Neural cell (in vitro differentiated cells): ENCODE measurements around the gene GNAT3. TPM values are rescaled to one million over a fixed set of nuclear protein-coding genes. Genes with fewer than 3 reads are reported as not detected.

Experiments used
- H2AFZ ChIP-seq: fragments of 200-600, 300-800 bp; sonication (generic), shearing (Covaris generic); 2 replicates; pipeline ENCODE4 v1.6.0; 2014; ENCODE audit warnings: low read depth, mild to moderate bottlenecking, antibody characterized with exemption, low read length, moderate library complexity
- H3F3A ChIP-seq: fragments of 200-600 bp; shearing (Covaris generic); 2 replicates; pipeline ENCODE4 v1.6.1; 2016; ENCODE audit warnings: mild to moderate bottlenecking, moderate library complexity, mixed read lengths, antibody characterized with exemption, low read length; ENCODE audit not compliant: insufficient read depth, poor library complexity, severe bottlenecking
- H3K27ac ChIP-seq: fragments of 200-600, 300-800 bp; sonication (generic), shearing (Covaris generic); 2 replicates; pipeline ENCODE4 v1.5.1; 2014; ENCODE audit warnings: mild to moderate bottlenecking, low read length, moderate library complexity
- H3K27me3 ChIP-seq: fragments of 300-800, 200-600 bp; sonication (generic), shearing (Covaris generic); 2 replicates; pipeline ENCODE4 v1.6.0; 2014; ENCODE audit warnings: mild to moderate bottlenecking, low read depth, low read length, moderate library complexity; ENCODE audit not compliant: insufficient read depth
- H3K36me3 ChIP-seq: fragments of 300-800, 200-600 bp; sonication (generic), shearing (Covaris generic); 2 replicates; pipeline ENCODE4 v1.5.1; 2014; ENCODE audit warnings: mild to moderate bottlenecking, antibody characterized with exemption, low read length, moderate library complexity; ENCODE audit not compliant: insufficient read depth
- H3K4me2 ChIP-seq: fragments of 300-800, 200-600 bp; sonication (generic), shearing (Covaris generic); 2 replicates; pipeline ENCODE4 v1.6.0; 2014; ENCODE audit warnings: mild to moderate bottlenecking, low read length
- H3K4me3 ChIP-seq: fragments of 300-800, 200-600 bp; sonication (generic), shearing (Covaris generic); 2 replicates; pipeline ENCODE4 v1.5.1; 2014; ENCODE audit warnings: mild to moderate bottlenecking, low read length, moderate library complexity
- H3K79me2 ChIP-seq: fragments of 200-600 bp; shearing (Covaris generic); replicated peaks from 2 replicates; pipeline ENCODE4 v1.6.0; 2014; ENCODE audit warnings: mild to moderate bottlenecking, low read length, moderate library complexity; ENCODE audit not compliant: insufficient read depth
- H3K9ac ChIP-seq: fragments of 300-800, 200-600 bp; sonication (generic), shearing (Covaris generic); 2 replicates; pipeline ENCODE4 v1.6.1; 2016; ENCODE audit warnings: mild to moderate bottlenecking, low read length, mixed read lengths
- H3K9me2 ChIP-seq: fragments of 200-600 bp; shearing (Covaris generic); 2 replicates; pipeline ENCODE4 v1.6.1; 2016; ENCODE audit warnings: mild to moderate bottlenecking, low read length, mixed read lengths; ENCODE audit not compliant: insufficient read depth
- H3K9me3 ChIP-seq: fragments of 200-600, 300-800 bp; sonication (generic), shearing (Covaris generic); 2 replicates; pipeline ENCODE4 v1.6.1; 2016; ENCODE audit warnings: mild to moderate bottlenecking, mixed run types, low read length, moderate library complexity, mixed read lengths
- H4K20me1 ChIP-seq: fragments of 200-600 bp; shearing (Covaris generic); 2 replicates; pipeline ENCODE4 v1.6.1; 2016; ENCODE audit warnings: mild to moderate bottlenecking, mixed run types; ENCODE audit not compliant: insufficient read depth
- EP300 ChIP-seq: fragments of 450-650 bp; conservative IDR thresholded peaks from 2 replicates; pipeline ENCODE4 v1.6.1; 2014; ENCODE audit warnings: antibody characterized with exemption, mild to moderate bottlenecking, moderate library complexity; ENCODE audit not compliant: poor library complexity, severe bottlenecking
- EZH2 ChIP-seq: fragments of 200-600, 300-800 bp; shearing (Covaris generic), sonication (generic); IDR thresholded peaks from 2 replicates; pipeline ENCODE4 v1.6.1; 2014; ENCODE audit warnings: antibody characterized with exemption, low read length, borderline replicate concordance, mild to moderate bottlenecking; ENCODE audit not compliant: insufficient read depth, poor library complexity, severe bottlenecking
- MXI1 ChIP-seq: fragments of 450-650 bp; conservative IDR thresholded peaks from 2 replicates; pipeline ENCODE4 v1.6.1; 2014; ENCODE audit warnings: antibody characterized with exemption, mild to moderate bottlenecking; ENCODE audit not compliant: poor library complexity, severe bottlenecking
- POLR2AphosphoS5 ChIP-seq: IDR thresholded peaks from 2 replicates; pipeline ENCODE4 v1.6.1; 2012
- RAD21 ChIP-seq: fragments of 450-650 bp; conservative IDR thresholded peaks from 2 replicates; pipeline ENCODE4 v1.6.1; 2014; ENCODE audit warnings: antibody characterized with exemption, mild to moderate bottlenecking, moderate library complexity
- SMC3 ChIP-seq: fragments of 450-650 bp; conservative IDR thresholded peaks from 2 replicates; pipeline ENCODE4 v1.6.1; 2014; ENCODE audit warnings: antibody characterized with exemption, mild to moderate bottlenecking, moderate library complexity; ENCODE audit not compliant: poor library complexity
- TAF1 ChIP-seq: IDR thresholded peaks from 2 replicates; pipeline ENCODE4 v1.6.1; 2012; ENCODE audit warnings: low read depth
- polyA plus RNA-seq: library from polyadenylated mRNA; depleted of rRNA; stranded (reverse); fragments of >200 nt; gene quantifications from 2 replicates; pipeline ENCODE4 v1.2.3, GENCODE V29; 2014
- TF ChIP-seq, protein P1 (sequence below): IDR thresholded peaks from 2 replicates; pipeline ENCODE4 v1.6.1; 2012; ENCODE audit warnings: borderline replicate concordance
- TF ChIP-seq, protein P2 (sequence below): fragments of 450-650 bp; IDR thresholded peaks from 2 replicates; pipeline ENCODE4 v1.5.1; 2014; ENCODE audit warnings: antibody characterized with exemption, mild to moderate bottlenecking, moderate library complexity; ENCODE audit not compliant: poor library complexity, severe bottlenecking

Gene GNAT3
- polyA plus RNA-seq, 1 donor from 2014 or later = not detected

- H3K27me3 ChIP-seq = no peaks in the 10 kb centered on the region
- TF ChIP-seq POLR2AphosphoS5 (no peak), EP300 (no peak), TAF1 (no peak), SMC3 (no peak), EZH2 (no peak), RAD21 (no peak), MXI1 (no peak)
- TF ChIP-seq, protein P1, sequence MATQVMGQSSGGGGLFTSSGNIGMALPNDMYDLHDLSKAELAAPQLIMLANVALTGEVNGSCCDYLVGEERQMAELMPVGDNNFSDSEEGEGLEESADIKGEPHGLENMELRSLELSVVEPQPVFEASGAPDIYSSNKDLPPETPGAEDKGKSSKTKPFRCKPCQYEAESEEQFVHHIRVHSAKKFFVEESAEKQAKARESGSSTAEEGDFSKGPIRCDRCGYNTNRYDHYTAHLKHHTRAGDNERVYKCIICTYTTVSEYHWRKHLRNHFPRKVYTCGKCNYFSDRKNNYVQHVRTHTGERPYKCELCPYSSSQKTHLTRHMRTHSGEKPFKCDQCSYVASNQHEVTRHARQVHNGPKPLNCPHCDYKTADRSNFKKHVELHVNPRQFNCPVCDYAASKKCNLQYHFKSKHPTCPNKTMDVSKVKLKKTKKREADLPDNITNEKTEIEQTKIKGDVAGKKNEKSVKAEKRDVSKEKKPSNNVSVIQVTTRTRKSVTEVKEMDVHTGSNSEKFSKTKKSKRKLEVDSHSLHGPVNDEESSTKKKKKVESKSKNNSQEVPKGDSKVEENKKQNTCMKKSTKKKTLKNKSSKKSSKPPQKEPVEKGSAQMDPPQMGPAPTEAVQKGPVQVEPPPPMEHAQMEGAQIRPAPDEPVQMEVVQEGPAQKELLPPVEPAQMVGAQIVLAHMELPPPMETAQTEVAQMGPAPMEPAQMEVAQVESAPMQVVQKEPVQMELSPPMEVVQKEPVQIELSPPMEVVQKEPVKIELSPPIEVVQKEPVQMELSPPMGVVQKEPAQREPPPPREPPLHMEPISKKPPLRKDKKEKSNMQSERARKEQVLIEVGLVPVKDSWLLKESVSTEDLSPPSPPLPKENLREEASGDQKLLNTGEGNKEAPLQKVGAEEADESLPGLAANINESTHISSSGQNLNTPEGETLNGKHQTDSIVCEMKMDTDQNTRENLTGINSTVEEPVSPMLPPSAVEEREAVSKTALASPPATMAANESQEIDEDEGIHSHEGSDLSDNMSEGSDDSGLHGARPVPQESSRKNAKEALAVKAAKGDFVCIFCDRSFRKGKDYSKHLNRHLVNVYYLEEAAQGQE = no peak
- TF ChIP-seq, protein P2, sequence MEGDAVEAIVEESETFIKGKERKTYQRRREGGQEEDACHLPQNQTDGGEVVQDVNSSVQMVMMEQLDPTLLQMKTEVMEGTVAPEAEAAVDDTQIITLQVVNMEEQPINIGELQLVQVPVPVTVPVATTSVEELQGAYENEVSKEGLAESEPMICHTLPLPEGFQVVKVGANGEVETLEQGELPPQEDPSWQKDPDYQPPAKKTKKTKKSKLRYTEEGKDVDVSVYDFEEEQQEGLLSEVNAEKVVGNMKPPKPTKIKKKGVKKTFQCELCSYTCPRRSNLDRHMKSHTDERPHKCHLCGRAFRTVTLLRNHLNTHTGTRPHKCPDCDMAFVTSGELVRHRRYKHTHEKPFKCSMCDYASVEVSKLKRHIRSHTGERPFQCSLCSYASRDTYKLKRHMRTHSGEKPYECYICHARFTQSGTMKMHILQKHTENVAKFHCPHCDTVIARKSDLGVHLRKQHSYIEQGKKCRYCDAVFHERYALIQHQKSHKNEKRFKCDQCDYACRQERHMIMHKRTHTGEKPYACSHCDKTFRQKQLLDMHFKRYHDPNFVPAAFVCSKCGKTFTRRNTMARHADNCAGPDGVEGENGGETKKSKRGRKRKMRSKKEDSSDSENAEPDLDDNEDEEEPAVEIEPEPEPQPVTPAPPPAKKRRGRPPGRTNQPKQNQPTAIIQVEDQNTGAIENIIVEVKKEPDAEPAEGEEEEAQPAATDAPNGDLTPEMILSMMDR = no peak
- no peaks in the 10 kb centered on the region for H4K20me1 ChIP-seq
- no peaks in the 10 kb centered on the region for H3K79me2 ChIP-seq
- H3K27ac ChIP-seq = no peak overlapping the region
- H2AFZ ChIP-seq = no peak overlapping the region
- H3K4me2 ChIP-seq = no peak overlapping the region
- H3F3A ChIP-seq = no peaks in the 10 kb centered on the region
- H3K36me3 ChIP-seq = no peaks in the 10 kb centered on the region
- H3K9me2 ChIP-seq = no peaks in the 10 kb centered on the region
- H3K9me3 ChIP-seq = no peaks in the 10 kb centered on the region
- no peak overlapping the region for H3K9ac ChIP-seq
- no peak overlapping the region for H3K4me3 ChIP-seq
Measured at GRCh38 chr7:80412842-80413241, 99.0 kb downstream of the GNAT3 start.

DNA sequence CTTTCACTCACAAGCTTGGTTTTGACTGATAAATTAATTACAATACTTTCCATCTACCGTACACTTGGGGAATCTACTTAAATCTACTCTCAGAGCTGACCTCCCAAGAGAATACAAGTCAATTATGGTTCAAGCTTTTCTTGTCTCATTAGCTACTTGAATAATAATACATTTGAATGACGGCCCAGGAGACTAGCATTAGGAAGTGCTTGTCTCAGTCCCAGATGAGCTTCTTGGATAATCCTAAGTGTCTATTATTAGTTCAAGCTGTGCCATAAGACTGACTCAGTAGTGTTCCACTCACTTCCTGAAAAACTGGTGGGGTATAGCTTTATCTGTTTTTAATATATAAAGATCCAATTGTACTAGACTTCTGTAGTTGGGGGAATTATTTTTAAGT, 100.2 kb downstream of the GNAT3 start:
- no peaks in the 10 kb centered on the region for H3K9me2 ChIP-seq
- no peaks in the 10 kb centered on the region for H3K36me3 ChIP-seq
- H4K20me1 ChIP-seq = no peaks in the 10 kb centered on the region
- no peak overlapping the region for H2AFZ ChIP-seq
- H3F3A ChIP-seq = no peaks in the 10 kb centered on the region
- TF ChIP-seq POLR2AphosphoS5 = peak; percentile 65
- no peak for TF ChIP-seq TAF1
- TF ChIP-seq, protein P1 = peak; percentile 79
- no peak overlapping the region for H3K9ac ChIP-seq
- H3K9me3 ChIP-seq = no peaks in the 10 kb centered on the region
- no peak overlapping the region for H3K4me3 ChIP-seq
- no peaks in the 10 kb centered on the region for H3K27me3 ChIP-seq
- no peaks in the 10 kb centered on the region for H3K79me2 ChIP-seq
- no peak overlapping the region for H3K27ac ChIP-seq
- no peak overlapping the region for H3K4me2 ChIP-seq
